MV-4-11 (cell line): ENCODE measurements around the gene AQP7.
"Not testable (repeated sequence)": the region's sequence is repeated elsewhere in the genome, so short reads cannot be mapped to it uniquely, and the experiment has no call there.

Experiments
- DNase-seq: peaks from one replicate; lab custom pipeline; 2025; lab: John Stamatoyannopoulos, UW

Gene AQP7

DNA sequence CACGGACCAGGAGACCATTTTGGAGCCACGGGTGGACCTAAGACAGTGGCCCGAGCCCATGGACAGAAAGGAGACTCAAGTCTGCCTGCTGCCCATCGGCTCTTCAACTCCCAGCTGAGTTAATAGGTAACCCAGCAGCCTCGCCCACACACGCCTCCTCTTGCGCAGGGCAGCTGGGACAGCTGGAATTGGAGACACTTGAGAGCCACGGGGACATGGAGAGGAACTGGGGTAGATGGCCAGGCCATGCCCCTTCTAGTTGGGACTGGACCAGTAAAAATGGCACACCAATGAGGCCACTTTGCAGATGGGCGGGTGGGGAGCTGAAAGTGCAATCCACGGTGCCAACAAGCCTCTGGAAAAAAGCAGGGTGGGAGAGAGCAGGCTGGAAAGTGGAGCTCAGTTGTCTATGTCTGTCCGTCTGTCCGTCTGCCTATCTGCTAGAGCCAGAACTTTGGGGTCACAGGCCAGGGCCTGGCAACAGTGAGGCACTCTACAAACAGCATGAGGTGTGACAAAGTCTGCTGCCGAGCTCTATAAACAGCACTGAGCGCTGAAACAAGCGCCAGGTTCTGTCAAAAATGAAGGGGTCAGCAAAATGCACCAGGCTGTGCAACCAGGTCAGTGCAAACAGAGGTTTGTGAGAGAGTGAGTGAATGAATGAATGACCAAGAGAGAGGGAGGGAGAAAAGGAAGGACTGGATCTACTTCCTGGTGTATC lies 7.0 kb downstream of the AQP7 start:
- not testable (repeated sequence) for DNase-seq

DNA sequence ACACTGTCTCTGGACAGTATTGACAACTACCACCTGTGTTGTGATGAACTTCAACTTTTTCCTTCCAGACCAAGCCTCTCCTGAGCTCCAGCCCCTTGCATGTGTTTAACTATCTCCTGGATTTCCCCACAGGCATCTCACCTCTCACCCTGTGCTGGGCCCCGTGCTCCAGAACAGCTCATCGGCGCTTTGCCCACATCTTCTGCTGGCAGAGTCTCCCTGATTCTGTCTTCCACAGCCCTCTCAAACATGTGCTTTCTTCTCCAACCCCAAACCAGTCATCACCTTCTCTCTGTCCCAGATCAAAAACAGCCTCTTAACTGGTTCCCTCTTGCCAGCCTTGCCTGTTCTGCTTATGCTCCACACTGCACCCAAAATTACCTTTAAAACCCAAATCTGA lies 8.4 kb downstream of the AQP7 start:
- not testable (repeated sequence) for DNase-seq

DNA sequence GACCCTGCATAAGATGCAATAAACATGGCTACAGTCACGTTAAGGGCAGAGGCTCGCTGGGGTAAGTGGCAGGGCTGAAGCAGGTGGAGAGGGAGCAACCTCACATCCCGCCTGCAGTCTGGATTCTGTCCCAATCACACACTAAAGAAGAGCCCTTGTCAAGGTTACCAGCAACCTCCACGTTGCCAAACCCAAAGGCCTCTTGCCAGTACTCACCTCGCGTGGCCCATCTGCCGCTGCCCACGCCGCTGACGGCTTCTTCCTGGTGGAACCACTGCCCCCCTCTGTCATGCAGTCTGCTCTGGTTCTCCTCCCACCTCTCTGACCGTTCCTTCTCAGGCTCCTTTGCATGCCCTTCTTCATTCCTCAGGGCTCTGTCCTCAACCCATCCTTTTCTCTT lies 8.8 kb downstream of the AQP7 start:
- DNase-seq: no peak

DNA sequence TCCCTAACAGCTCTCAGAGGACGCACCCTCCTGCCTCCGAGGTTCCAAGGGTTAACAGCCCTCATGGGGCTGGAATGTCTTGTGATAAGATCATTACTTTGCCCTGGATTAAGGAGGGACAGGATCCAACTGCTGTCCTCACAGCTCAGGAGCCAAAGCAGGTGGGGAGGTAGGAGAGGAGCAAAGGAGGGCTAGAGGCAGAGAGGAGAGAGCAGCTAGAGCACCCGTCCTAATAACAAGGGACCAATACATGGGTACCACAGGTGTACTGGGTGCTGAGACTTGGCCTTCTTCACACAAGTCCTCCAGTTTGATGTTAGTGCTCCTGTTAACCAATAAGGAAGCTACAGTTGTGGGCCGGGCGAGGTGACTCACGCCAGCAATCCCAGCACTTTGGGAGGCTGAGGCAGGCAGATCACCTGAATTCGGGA lies 9.8 kb downstream of the AQP7 start:
- not testable (repeated sequence) for DNase-seq

DNA sequence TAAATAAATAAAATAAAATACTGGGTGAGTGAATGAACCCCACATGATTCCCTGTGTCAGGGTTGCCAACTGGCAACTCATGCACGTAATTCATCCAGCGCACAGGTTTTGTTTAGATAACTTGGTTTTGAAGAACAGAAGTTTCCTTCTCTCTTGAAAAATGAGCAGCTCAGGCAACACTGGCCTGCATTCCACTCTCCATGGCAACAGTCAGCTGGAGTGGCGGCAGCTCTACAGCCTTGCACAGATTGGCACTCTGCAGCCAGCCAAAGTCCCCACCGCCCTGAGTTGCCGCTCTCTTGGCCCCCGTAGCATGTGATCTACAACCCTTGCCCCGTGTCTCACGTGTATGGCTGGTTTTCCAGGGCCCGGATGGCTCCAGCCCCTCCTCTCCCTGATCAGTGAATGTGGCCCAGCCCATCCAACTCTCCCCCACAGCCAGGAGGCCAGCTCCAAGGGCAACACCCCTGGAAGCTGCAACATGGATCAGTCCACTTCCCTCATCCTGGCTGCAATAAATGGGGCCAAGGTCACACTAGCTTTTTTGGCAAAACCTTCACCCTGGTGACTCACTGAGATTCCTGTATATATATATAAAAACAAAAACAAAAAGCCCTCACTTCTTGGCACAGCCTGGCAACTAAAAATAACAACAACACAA lies 11.1 kb downstream of the AQP7 start:
- not testable (repeated sequence) for DNase-seq

DNA sequence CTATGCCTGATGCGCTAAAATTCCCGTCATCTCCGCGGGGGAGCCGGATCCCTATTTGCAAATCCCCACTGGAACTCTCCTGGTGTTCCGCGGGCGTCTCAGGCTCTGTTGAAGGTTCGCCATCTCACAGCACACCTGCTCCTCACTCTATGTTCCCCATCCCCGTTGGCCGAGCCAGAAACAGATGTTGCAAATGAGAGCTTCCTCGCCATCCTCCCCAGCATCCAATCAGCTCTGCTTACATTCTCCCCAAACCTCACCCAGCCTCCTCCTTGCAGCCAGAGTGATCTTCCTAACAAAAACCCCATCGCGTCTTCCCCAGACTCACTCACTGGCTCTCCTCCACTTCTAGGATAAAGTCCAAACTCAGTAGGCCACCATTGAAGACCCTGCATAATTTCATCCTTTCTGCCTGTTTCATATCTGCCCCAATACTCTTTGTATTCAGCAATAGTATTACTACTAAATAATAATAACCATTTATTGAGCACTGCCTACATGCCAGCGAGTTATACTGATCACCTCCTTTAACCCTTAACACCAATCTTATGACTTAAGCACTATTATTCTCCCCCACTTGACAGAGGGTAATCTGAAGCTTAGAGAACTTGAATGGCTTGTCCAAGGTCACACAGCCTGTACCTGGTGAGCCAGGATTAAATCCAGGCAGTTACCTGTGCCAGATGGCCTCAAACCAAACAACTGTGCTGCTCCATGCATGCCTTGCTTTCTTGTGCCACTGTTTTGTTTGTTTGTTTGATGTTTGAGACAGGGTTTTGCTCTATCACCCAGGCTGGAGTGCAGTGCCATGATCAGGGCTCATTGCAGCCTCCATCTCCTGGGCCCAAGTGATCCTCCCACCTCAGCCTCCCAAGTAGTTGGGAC lies 14.0 kb downstream of the AQP7 start:
- DNase-seq: no peak

DNA sequence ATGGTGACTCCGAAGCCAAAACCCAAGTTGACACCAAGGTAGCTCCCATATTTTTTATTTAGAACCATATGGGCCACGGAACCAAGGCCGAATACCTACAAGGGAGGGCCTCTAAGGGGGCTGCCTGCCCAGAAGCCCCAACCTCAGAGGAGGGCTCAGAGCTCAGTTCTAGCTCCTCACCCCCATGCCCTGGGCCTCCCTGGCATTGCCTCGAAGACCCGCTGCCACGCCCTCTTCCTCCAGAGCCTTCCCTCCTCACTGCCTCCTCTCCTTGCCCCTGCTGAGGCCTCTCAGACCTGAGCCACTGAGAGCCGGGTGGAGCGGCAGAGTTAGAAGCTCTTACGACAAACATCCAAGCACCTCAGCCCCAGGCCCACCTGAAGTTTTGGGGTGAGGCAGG lies 15.4 kb downstream of the AQP7 start:
- DNase-seq: not testable (repeated sequence)

DNA sequence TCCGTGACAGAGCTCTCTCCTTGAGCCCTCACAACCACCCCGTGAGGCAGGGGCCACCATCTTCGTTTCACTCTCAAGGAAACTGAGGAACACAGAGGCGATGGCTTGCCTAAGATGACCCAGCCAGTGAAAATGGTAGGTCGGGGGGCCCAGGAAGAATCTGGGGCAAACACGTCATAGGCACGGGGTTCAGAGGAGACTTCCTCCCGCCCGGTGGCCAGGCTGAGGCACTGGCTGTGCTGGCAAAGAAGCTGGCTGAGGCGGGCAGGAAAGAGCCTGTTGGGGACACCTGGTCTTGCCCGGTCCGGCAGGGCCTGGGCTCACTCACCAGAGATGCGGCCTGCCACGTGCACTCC lies 15.7 kb downstream of the AQP7 start:
- not testable (repeated sequence) for DNase-seq

DNA sequence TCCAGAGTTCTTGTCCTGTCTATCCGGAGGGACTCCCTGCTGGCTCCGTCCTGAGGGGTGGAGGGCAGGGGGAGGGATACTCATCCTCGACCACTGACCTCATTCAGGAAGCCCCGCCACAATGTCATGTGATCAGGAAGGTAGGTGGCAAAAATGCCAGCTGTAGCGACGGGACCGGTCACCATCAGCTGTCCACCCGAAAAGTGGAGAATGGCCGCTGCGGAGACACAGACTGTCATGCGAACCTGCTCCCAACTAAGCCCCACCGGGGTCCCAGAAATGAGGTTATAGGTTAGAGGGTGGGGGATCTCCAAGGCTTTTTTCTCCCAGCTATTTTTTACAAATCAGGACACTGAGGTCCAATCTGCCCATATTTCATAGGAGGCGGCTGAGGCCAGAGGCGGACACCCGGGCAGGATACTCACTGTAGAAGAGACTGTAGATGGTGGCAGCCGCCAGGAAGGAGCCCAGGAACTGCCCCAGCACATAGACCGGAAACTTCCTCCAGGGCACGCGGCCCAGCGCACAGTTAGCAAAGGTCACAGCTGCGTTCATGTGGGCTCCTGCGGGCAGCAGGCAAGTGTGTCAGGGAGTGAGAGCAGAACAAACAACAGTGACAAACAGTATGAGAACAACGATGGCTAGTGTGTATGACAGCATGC lies 16.3 kb downstream of the AQP7 start:
- DNase-seq: not testable (repeated sequence)

DNA sequence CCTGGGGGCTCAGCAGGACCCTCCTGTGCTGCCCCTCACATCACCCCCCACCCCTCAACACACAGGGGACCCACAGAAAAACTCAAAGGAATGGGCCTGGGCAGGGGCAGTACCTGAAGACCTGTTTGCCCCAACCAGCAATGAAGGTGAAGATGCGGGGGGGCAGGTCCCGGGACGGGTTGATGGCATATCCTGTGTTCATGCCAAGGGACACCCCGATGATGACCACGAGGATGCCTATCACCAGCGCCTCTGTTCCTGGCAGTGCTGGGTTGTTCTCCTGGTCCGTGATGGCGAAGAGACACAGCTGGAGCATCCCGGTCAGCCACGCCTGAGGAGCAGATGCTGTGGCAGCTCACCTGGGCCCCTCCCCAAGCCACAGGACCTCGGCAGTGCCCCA lies 16.8 kb downstream of the AQP7 start:
- DNase-seq: not testable (repeated sequence)

DNA sequence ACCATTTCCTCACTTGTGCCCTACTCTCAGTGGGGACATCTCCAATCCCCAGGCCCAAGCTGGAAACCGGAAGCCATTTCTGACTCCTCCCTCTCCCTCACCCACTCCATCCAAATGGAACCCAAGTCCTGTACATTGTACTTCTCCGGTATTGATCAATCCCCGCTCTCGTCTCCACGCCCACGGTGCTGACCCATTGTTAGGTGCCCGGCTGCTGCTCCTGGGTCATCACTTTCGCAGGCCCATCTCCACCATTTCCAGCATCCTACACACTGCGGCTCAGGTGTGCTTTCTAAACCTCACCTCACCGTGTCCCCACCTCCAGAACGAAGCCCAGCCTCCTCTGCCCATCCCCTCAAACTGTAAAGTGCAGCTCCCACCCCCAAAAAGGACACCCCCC lies 19.0 kb downstream of the AQP7 start:
- not testable (repeated sequence) for DNase-seq

DNA sequence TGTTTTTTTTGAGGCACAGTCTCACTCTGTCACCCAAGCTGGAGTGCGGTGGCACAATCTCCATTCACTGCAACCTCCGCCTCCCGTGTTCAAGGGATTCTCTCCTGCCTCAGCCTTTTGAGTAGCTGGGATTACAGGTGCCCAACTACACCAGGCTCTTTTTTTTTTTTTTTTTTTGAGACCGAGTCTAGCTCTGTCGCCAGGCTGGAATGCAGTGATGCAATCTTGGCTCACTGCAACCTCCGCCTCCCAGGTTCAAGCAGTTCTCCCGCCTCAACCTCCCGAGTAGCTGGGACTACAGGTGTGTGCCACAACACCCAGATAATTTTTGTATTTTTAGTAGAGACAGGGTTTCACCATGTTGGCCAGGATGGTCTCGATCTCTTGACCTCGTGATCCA lies 20.0 kb downstream of the AQP7 start:
- not testable (repeated sequence) for DNase-seq

DNA sequence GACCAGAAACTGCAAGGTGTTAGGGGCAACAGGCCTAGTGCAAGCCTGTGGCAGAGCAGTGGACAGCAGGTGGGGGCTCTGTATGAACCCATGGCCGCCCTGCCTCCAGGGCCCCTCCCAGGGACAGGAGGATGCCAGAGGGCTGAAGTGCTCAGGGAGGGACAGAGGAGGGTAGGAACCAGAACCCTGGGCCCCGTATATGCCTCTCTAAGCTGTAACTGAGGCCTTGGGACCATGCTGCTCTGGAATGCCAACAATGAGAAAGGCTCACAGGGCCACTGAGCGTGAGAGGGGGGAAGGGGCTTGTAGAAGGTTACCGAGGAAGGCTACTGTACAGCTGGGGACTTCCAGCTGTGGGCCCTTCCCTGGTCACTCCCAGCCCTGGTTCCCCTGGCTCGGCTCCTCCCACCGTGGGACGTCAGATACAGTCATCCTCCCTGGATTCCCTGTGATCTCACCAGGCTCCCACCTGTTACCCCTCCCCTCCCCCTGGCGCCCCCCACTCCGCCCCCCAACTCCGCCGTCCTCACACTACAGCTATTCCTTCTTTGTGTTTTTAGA lies 21.1 kb downstream of the AQP7 start:
- no peak for DNase-seq

DNA sequence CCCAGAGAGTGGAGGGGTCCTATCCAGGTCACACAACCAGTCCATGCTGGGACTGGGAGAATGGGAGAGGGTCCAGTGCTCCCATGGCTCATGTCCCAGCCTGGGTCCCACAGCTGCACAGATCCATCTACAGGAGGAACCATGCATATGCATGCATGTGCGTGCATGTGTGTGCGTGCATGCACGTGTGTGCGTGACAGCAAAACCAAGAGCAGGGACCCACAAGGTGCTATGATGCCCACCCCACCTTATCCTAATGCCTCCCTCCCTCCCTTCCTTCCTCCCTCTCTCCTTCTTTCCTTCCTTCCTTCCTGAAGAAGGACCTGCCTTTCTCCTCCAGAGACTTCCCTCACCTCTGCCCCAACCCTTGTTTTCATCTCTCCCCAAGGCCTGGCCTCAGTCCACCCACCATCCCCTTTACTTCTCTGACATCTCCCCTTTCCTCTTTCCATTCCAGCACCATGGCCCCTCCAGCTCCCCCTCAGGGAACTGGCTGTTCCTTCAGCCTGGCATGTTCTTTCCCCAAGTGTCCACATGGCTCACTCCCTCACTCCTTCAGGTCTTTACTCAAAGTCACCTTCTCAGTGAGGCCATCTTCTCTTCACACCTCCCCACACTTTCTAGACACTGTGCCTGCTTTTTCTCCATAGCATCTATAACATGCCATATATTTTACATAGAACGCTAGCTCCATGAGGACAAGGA lies 21.8 kb downstream of the AQP7 start:
- no peak for DNase-seq

DNA sequence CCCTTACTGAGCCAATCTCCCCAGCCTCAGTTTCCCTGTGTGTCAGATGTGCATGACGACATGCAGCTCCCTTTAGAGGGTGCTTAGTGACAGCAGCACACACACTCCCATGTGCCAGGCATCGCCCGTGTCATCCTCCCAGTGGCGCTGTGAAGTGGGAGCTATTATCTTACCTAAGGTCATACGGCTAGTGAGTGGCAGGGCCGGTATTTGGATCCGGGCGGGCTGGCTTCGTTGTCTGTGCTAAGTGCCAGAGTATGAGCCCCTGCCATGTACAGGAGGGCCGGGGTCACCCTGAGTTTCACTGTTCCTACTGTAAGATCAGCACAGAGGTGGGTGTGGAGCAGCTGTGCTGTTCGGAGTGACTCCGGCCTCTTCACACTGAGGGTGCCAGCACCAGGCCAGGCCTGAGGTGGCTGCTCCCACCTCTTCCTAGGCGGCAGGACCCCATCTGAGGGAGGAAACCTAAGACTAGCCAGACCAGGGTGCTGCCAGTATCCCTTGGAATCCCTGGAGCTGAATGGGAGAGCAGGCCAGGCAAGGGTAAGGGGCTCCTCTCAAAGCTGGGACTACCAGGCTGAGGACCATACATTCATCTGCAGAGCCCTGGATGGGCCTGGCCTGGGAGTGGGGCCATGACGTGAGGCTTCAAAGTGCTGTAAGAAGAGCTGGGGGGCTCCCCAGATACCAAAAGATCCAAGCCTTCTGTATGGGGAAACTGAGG lies 22.5 kb downstream of the AQP7 start:
- DNase-seq: no peak

DNA sequence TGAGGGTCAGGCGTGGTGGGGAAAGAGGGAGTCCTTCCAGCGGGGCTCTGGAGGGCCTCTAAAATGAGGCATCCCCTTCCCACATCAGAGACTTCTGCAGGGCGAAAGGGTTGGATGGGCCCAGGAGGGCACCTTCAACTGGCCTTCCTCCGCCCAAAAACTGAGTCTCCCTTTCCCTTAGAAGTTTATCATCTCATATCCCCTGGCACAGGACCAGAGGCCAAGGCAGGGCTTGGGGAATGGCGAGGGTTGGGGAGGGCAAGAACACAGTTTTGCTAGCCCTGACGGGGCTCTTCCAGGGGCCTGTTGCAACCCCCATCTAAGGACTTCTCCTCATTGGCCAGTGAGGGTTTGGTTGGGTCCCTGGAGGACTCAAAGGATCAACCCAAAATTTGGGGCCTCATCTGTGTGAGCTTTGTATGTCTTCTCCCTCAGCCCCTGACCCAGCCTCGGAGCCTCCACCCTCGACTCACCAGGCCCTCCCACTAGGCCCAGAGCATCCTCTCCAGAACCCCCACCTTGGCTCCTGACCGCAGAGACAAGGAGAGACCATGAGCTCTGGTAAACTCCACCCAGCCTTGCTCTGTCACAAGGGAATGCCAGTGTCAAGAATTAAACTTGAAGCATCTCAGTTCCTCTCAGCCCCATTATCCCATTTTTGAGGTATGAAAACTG lies 24.1 kb downstream of the AQP7 start:
- DNase-seq: no peak

DNA sequence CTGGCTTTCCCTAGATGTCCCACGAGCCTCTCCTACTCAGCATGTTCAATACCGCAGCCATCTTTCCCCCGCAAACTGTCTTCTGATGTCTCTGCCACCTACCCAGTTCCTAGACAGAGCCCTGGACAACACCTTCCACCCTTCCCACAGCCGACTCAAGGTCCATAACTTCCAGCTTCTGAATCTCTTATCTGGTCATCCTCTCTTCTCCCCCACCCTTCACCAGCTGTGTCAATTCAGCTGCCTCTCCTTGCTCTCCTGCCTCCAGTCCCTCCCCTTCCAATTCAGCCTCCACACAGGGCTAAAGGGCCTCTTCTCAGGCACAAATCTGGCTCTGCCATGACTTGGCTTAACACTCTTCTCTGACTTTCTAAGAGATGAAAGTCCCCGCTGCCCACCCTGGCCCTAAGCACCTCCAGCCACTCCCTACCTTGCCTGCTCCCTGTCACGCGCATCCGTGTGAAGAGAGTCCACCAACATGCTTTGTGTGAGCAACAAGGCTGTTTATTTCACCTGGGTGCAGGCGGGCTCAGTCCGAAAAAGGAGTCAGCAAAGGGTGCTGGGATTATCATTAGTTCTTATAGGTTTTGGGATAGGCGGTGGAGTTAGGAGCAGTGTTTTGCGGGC lies 25.2 kb downstream of the AQP7 start:
- DNase-seq: no peak

DNA sequence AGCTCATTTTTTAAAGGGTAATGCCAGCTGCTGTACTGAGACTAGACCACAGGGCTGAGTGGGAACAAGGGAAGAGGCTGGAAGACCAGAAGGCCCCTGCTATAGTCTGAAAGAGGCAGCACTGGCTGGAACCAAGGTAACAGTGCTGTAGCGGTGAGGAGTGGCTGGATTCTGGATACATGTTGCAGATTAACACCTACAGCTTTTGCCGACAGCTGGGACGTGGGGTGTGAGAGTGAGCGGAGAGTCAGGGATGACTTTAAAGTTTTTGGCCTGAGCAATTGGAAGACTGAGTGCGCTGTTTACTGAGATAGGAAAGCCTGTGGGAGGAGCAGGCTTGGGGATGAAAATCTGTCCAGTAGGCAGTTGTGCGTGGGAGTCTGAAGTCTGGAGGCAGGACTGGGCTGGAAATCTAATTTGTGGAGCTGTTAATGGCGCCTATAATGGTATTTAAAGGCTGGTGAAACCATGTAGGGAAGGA lies 26.5 kb downstream of the AQP7 start:
- DNase-seq: no peak

DNA sequence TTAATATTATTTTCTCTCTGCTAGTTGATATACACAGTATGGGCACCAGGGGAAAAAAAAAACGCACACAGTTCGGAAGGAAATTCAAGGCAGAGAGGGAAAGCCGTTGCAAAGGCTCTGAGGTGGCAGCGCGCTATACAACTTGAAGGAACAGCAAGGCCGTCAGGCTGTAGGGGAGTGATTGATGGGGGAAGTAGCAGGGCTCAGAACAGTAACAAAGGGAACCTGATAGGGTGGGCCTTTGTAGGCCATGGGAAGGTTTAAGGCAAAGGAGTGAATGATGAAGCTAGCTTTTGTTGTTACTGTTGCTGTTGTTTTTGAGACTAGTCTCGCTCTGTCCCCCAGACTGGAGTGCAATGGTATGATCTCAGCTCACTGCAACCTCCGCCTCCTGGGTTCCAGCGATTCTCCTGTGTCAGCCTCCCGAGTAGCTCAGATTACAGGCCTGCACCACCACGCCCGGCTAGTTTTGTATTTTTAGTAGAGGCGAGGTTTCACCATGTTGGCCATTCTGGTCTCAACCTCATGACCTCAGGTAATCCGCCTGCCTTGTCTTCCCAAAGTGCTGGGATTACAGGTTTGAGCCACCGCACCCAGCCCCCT lies 27.0 kb downstream of the AQP7 start:
- no peak for DNase-seq
